ENCODE results near the gene TSPAN1.
"Not testable (repeated sequence)": the region's sequence is repeated elsewhere in the genome, so short reads cannot be mapped to it uniquely, and the experiment has no call there.

Gene TSPAN1

GRCh38 chr1:46224966-46225365 is 50.1 kb downstream of the TSPAN1 start:
- no peak for TF ChIP-seq CTCF (conservative IDR thresholded peaks at IDR 0.05; ENCODE audit: low read length)
- DNase-seq (ENCODE audit: low read depth): no peak
- H3K4me3 ChIP-seq (ENCODE audit: low read length): no peak overlapping the region

GRCh38 chr1:46231231-46231630 is 56.3 kb downstream of the TSPAN1 start:
- not testable (repeated sequence) for DNase-seq (ENCODE audit: low read depth); H3K4me3 ChIP-seq (ENCODE audit: low read length)
